Ammon's horn (tissue), 1 donor: ENCODE measurements around the gene COG6.

Source experiments
- DNase-seq: peaks from one replicate; pipeline ENCODE4 v3.0.0-alpha.2; 2016; ENCODE audit warnings: low spot score

Gene COG6

GRCh38 chr13:39682310-39682709, 26.8 kb downstream of the COG6 start:
- DNase-seq = no peak

DNA sequence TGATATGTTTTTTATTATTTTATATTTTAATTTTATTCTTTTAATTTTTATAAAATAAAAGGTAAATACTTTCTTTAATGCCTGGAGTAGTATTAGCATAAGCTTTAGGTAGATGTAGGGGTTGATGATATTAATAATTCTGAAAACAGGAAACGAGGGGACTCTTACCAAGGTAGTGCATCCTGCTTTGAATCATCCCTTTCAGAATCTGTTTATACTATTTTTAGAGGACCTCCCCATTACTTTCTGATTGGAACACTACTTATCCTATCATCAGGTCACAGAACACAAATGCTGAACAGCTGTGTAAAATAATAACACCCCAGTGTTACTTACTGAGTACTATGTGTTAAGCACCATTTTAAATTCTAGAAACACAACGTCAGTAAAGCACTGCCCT, 27.3 kb downstream of the COG6 start:
- no peak for DNase-seq

GRCh38 chr13:39684531-39685137, 29.2 kb downstream of the COG6 start:
- peak; percentile 5 for DNase-seq

DNA sequence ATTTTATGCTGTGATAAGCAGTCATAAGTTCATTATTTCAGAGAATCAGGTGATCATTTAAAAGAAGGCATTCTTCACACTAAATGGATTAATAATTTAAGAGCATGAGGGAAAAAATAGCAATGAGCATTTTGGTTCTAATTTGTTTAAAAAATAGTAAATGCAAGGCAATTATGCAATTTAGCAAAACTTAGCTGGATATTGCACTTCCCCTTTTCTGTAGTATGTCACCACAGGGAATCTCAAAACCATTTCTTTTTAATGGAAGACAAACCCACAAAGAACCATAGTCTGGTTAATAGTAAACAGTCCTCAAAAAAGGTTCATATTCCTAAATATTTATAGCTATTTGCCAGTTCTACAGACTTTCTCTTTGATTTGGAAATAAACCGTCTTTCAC, 30.2 kb downstream of the COG6 start:
- no peak for DNase-seq

GRCh38 chr13:39688278-39688677, 32.8 kb downstream of the COG6 start:
- DNase-seq = no peak

- DNase-seq = no peak
These were observed 33.4 kb downstream of the COG6 start for GRCh38 chr13:39688699-39689405.

DNA sequence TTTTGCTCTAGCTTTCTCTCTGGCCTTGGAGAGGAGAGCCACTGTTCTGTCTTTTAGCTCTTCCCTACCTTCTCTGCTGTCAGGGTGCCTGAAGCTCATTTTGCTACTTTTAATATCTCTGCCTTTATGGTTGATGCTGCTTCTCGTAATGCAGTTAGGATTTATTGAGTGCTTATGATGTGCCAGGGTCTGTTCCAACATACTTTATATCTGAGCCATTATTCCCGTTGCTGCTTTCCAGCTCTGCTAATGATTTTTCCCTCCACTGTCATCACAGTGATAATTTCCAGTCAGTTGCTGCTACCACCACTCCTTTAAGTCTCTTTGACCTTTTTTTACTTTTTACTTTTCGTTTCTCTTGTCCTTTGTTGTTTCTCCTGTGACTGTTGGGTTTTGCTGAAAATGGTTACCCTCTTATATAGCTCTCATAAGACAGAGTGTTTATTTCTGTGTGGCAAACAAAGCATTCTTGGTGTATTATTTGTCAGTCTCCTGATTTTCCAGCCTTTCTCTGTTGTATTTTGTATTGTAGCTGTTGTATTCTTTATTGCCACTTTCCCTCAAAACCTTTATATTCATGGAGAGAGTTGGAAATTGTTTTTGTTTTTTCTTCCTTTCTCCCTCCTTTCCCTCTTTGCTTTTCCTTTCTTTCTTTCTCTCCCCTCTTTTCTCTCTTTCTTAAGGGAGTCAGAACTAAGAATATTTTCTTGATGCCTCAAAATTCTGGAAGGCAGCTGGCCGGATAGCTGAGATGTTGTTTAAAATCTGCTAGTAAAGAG, 37.4 kb downstream of the COG6 start:
- DNase-seq = no peak

GRCh38 chr13:39699274-39699673, 43.8 kb downstream of the COG6 start:
- DNase-seq = no peak

GRCh38 chr13:39712626-39713025, 57.2 kb downstream of the COG6 start:
- no peak for DNase-seq

- no peak for DNase-seq
These were observed 73.7 kb downstream of the COG6 start for GRCh38 chr13:39729156-39729555.

DNA sequence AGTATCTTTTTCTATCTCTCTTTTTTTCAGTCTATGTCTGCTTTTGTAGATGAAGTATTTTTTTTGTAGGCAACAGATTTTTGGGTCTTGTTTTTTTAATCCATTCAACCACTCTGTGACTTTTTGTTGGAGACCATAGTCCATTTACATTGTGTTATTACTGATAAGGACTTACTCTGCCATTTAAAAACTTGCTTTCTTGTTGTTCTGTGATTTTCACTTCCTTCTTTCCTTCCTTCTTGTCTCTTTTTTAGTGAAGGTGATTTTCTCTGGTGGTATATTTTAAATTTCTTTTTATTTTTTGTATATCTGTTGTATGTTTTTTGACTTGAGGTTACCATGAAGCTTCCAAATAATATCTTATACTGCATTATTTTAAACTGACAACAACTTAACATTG, 79.5 kb downstream of the COG6 start:
- no peak for DNase-seq

DNA sequence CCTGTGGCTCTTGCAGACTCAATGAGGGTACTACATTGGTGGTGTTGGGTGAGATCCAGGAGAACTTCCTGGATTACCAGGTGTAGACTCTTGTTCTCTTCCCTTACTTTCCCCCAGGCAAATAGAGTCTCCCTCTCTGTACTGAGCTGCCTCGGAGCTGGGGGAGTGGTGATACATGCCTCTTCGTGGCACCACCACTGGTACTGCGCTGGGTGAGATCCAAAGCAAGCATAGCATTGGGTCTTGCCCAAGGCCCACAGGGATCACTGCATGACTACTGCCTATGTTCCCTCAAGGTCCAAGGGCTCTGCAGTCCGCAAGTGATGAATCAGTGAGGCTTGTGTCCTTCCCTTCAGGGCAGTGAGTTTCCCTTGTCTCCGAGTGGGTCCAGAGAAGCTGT, 81.6 kb downstream of the COG6 start:
- DNase-seq = no peak

GRCh38 chr13:39740761-39741160, 85.3 kb downstream of the COG6 start:
- DNase-seq = peak; percentile 22

DNA sequence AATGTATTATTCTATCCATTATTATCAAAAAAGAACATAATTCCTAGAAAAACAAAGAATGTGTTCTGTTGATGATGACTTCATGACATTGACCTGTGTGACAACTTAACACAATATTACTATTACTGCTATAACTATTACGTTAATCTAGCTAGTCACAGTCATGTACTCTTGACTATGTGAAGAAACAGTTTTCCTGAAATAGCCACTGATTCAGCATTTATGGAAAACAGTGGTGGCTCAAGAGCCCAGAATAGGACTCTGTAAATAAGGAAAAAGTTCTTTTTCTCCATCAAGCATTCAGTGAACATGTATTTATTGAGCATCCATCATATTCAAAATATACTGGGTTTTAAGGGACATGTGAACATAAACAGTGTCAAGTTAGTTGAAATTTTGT, 93.5 kb downstream of the COG6 start:
- DNase-seq = no peak

- DNase-seq = no peak
These were observed 94.1 kb downstream of the COG6 start for GRCh38 chr13:39749528-39749927.

GRCh38 chr13:39751805-39752204, 96.3 kb downstream of the COG6 start:
- DNase-seq = no peak

GRCh38 chr13:39760521-39760920, 105.1 kb downstream of the COG6 start:
- no peak for DNase-seq

DNA sequence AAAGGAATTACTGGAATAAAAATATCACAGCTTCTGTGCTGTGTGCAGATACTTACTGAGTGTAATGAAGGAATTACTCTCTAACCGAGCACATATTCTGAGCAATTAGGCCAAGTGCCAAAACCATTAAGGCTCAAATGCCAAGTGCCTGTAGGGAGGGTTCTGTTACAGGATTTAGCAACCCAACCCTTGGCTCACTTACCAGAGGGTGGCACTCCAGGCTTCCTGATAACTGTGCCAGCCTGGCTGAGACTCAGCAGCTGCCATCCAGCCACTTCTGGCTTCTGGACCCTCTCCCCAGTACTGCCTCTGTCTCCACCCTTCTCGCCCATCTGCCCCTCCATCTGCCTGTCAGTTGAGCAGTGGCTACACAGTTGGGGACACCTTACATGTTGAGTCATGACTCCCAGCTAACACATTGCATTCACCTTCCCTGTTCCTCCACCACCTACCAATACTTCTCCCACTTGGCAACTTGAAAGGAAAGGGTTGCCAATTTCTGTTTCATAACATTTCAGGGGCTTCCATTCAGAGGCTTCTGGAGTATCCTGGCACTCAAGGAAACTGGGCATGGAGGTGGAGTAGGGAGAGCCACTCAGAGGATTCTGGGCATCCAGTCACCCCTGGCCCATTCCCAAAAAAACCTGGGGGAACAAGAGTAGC, 110.5 kb downstream of the COG6 start:
- peak; percentile 85 for DNase-seq

GRCh38 chr13:39766464-39767158, 111.1 kb downstream of the COG6 start:
- DNase-seq = peak; percentile 42

GRCh38 chr13:39767791-39768517, 112.5 kb downstream of the COG6 start:
- DNase-seq = no peak

GRCh38 chr13:39768962-39769361, 113.5 kb downstream of the COG6 start:
- no peak for DNase-seq
